ENCODE measurements around the gene PNMA8A. TPM values are rescaled to one million over a fixed set of nuclear protein-coding genes. Genes with fewer than 3 reads are reported as not detected.

The PNMA8A gene
- total RNA-seq, 1 experiment from 2014 or later = 4.6 TPM

DNA sequence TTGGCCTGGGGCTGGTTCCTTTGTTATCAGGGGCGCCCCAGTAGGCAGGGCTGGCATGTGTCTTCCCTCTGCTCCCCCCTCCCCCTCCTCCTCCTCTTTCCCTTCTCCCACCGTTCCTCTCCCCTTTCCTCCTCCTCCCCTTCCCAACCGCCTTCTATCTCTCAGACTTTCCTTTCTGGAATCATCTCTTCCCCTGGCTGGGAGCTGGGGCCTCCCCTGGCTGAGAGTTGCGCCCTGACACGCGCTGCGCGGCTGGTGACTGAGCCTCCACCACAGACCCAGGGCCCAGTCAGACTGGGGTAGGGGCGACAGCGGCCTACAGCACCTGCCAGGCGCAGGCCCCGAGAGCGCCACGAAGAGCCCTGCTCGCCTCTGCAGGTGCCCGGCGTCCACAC lies 21.5 kb upstream of the PNMA8A start:
- no peak for DNase-seq (ENCODE audit: low read depth)

DNA sequence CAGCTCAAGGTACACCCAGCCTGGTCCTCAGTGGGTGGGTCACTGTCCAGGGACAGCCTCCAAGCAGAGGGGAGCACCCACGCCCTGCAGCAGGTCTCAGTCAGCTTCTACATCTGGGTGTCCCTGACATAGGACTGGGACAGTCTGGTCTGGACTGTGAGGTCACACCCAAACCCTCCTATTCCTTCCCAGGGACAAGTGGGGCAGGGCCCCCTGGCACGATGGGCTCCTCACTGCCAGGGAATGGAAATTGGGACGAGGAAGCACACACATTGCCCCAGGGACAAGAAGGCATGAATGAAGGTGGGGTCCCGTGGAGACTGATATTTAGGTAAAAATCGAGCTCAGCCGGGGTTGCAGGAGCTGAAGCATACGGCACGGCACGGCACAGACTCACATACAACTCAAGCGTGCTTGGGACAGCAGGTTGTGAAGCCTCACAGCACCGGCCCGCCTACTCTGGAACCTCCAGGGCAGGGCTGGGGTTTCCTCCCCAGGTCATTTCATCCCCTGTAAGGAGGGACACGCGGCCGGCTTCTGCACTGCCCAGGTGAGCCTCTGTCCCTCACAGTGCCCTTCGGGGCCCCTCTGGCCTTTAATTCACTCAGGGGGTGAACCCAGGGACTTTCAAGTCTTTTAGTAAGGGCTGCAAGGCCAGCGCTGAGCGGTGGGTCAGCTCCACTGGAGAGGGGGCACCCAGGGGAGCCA lies 20.8 kb upstream of the PNMA8A start:
- no peak for DNase-seq (ENCODE audit: low read depth)

DNA sequence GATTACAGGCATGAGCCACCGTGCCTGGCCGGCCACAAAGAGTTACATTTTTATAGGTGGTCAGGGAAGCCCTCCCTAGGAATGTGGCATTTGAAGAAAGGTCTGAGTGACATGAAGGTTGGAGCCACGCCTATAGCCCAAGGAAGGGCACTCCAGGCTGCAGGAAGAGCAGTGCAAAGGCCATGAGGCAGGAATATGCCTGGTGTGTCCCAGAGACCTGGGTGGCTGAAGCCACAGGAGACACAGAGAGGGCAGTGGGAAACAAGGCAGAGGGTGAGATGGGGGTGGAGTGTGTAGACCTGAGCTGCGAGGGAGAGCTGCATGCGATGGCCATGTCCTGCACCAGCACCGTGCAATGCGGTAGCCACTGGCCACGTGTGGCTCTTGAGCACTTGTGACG lies 19.4 kb upstream of the PNMA8A start:
- no peak for DNase-seq (ENCODE audit: low read depth)

DNA sequence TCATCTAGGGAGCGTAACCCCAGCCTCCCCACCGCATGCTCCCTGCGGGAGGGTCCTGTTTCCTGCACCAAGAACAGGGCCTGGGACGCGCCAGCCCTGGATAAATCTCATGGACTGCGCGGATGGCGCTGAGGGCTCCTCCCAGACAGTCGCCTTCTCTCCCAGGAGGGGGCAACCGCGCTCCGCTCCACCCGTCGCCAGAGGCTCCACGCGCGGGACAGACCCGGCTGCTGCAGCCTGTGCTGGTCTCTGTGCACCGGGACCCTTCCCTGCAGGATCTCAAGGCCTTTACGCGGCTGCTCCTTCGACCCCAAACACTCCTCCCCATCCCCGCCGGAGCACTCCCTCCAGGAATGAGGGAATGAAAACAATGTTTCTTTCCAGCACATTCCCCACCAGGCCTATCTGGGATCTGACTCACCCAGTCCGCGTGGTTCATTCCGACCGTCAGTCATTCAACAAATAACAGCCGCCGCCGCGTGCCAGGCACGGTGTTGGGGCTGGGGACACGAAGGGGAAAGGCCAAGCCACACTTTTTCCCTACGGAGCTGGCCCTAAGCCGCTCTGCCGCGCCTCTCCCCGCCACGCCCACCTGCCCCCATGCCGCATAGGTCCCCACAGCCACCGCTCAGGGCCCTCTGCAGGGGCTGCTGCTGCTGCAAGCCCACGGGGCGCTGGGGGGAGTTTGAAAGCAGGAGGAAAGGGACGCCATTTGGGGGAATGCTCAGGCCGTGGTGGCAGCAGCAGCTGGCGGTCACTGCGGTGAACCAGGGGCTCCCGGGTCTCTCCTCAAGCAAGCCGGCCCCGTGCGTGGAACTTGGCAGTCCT lies 18.3 kb upstream of the PNMA8A start:
- DNase-seq (ENCODE audit: low read depth) = peak; percentile 43

DNA sequence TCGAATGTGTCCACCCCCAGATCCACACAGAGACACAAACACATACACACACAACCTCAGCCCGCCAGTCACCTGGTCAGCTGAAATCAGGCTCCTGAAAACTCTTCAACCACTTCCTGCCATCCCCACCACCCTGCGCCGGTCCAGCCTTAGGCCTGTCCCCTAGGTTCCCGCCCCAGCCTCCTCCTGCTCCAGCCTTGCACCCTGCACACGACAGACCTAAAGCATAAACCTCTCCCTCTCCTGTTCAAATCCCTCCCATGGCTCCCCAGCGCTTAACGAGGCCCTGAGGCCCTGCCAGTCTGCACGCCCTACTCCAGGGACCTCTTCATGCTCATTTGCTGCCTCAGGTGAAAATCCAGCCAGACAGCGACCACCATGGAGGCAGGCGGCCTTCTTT lies 17.2 kb upstream of the PNMA8A start:
- DNase-seq (ENCODE audit: low read depth) = peak; percentile 23

DNA sequence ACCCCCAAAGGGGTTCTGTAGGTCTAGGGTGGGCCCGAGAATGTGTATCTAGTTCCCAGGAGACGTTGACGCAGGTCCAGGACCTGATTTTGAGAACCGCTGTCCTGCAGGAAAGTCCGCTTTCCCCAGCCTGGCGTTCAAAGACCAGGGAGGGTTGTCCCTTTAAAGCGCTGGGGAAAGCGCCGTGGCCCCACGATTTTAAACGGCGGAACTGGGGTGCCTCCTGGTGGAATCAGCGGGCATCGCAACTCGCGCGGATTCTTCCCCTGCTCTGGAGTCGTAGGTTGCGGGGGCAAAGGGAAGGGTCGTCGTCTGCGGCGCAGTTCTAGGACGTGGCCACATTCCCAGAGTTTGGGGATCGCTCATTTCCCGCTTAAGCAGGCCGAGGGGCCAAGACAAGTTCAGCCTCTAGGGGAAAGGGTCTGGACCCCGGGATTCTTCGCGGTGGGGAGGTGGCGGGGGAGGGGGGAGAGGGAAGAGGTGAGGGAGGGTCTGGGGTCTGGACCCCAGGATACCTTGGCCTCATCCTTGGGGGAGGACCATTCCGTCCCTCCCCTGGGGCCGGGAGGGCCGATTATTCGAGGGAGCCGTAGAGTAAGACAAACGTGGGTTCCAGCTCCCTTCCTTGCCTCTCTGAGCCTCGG lies 16.6 kb upstream of the PNMA8A start:
- peak; percentile 75 for DNase-seq (ENCODE audit: low read depth)

DNA sequence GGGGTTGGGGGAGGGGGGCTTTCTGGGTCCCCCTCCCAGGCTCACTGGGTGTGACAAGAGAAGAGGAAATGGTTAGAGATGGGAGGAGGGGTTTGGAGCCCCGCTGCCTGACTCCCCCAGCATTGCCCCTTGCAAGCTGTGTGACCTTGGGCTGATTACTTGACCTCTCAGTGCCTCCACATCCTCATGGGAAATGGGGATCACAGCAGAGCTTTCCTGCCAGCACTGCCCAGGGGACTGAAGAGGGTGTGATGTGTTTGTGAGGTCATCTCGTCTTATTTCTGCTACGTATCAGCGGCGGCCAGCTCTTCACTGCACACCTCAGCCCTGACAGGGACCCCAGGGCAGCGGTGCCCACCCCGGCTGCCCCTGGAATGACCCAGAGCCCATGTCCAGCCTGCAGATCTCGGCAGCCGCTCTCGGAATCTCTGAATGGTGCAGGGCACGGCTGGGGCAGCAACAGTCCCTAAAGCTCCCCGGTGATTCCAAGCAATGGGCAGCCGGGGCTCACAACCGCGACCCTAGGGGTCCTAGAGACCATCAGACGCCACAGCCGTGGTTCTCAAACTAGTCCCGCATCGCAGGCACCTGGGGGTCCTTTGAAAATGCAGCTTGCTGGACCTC lies 15.9 kb upstream of the PNMA8A start:
- no peak for DNase-seq (ENCODE audit: low read depth)

DNA sequence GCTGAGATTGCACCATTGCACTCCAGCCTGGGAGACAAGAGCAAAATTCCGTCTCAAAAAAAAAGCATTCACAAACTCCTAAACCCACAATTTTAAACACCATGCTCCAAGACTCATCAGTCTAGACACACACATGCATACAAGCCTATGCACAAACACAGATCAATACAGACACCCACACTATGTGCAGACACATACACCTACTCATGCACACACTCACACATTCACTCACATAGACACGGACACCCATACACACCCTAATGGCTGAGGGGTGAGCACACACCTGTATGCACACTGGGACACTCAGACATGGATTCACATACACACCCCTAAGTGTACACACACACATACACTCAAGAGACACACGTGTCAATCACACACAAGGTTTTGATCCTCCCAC lies 15.0 kb upstream of the PNMA8A start:
- no peak for DNase-seq (ENCODE audit: low read depth)

DNA sequence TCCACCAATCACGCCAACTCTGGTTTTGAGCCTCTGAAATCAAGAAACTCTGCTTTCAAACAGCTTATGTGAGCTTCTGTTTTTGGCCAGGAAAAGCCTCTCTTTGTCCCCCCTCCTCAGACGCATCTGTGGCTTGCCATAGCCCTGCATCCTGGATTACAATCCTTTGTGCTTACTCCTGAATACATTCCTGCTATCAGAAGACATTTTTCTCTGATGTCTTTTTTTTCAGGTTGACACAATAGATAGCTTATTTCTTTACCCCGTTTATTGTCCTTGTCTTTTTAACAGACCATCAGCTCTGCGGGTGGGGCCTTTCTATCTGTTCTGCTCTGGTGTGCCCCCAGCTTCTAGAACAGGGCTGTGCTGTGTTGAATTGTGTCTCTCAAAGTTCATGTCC lies 13.3 kb upstream of the PNMA8A start:
- no peak for DNase-seq (ENCODE audit: low read depth)

DNA sequence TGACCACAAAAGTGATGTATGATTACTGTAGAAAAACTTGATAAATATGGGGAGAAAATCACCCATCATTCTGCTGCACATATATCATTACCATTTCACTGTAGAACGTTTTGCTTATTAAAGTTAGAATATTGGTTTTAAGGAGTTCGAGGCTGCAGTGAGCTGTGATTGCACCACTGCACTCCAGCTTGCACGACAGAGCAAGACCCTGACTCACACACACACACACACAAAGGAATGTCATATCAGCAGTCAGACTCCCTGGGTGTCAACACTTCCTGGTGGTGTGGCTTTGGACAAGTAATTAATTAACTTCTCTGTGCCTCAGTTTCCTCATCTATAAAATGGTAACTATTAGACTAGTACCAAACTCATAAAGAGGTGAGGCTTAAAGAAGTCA lies 11.3 kb upstream of the PNMA8A start:
- DNase-seq (ENCODE audit: low read depth) = peak; percentile 48

DNA sequence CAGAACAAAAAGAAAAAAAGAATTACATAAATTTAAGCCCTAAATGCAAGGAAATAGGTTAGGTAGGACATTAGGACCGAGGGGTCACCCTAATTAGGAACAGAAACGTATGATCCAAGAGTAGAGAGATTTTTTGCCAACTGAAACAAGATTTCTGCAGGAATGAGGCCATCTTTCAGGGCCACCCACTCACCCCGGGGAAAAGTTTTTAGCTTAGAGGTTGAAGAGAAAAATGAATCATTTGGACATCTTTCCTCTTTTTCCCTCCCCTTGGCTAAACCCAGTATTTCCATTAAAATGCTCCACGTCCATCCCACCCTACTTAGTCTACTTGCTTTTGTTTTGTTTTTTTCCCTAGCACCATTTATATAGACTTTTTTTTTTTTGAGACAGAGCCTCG lies 10.6 kb upstream of the PNMA8A start:
- DNase-seq (ENCODE audit: low read depth) = no peak

DNA sequence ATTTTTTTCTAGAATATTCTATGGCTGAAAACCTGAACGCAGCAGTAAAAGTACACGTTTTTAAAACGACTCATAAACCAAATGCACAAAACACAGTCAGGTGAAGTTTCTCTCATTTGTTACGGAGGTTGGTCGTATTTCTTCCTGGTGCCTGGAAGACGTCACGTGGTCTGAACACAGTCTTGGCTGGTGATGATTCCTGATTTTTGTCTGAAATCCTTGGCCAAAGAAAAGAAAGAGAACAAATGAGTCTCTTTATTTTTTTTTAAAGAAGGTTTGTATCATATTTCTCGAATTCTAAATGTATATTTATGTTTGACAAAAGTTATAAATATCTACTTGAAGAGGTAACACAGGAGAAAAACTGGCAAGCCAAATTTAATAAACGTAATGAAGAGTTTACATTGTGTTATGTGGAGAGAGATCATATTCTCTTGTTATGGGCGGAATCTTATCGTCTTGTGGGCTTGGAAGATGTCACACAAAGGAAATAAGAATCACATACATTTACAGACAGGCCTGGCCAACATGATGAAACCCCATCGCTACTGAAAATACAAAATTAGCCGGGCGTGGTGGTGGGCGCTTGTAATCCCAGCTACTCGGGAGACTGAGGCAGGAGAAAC lies 10.0 kb upstream of the PNMA8A start:
- no peak for DNase-seq (ENCODE audit: low read depth)

DNA sequence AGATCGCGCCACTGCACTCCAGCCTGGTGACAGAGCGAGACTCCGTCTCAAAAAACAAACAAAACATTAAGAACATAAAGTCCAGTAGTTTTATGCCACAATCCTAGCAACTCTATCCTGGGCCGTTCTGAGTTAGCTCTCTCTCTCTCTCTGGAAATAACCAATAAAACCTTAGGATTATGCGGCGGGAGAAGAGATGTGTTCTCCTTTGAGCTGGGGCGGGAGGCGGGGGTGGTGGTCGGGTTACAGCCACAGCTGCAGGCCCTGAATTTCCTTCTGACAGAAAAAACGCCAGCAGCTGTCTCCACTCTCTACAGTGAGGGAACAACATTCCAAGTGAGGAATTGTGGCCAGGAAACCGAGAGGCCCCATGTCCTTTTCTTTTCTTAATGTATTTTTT lies 9.1 kb upstream of the PNMA8A start:
- no peak for DNase-seq (ENCODE audit: low read depth)

DNA sequence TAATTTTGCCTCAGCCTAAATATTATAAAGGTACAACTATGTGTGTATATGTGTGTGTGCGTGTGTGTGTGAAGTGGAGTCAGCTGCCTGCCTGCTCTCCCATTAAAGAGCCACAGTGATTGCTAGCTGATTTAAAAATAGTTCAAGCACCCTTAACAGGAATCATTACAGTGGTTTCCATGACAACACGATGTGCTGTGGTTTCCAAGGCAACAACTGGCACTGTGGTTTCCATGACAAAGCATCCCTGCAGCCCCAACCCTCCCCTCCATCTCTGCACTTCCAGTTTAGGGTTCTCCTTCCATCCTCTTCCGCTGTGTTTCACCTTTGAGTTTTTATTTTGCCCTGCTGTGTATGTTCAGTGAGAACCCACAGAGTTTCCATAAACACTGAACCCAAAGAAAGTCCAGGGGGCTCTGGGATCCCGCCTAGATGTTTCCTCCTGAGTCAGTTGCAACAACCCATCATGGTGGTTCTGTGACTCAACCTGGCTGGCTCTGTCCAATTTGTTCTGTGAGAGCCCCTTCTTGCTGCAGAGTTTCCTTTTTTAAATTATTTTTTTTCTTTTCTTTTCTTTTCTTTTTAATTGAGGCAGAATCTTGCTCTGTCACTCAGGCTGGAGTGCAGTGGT lies 7.1 kb upstream of the PNMA8A start:
- DNase-seq (ENCODE audit: low read depth) = peak; percentile 27

DNA sequence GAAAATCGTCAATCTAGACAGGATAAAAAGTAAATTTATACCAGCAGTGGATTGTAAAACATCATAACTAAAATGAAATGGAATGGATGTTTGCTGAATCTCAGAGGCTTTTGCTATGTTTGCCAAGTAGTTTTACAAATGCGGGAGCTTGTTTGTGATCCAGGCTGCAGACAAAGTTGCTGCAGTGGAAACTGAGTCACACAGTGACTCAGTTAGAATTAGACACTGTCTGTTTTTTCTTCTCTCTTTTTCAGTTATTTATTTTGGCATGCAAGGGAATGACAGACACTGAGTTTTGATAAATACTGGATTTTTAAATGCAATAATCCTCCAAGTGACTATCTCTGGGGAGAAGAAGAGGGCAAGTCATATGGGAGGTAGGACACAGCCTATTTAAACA lies 4.6 kb upstream of the PNMA8A start:
- DNase-seq (ENCODE audit: low read depth) = no peak

DNA sequence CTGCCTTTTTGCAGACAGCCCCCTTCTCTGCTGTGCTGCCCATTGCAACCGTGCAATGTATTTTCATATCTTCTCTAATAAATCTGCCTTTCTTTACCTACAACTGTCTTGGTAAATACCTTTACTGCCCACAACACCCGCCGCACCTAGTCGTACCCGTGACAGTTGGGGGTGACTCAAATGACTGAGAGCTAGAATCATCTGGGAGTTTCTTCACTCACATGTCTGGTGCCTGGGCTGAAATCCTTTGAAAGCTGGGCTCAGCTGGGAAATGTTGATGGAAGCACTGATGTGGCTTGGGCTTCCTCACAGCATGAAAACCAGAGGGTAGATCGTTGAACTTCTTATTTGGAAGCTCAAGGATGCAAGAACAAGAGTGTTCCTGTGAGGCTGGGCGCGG lies 2.8 kb upstream of the PNMA8A start:
- DNase-seq (ENCODE audit: low read depth) = no peak

DNA sequence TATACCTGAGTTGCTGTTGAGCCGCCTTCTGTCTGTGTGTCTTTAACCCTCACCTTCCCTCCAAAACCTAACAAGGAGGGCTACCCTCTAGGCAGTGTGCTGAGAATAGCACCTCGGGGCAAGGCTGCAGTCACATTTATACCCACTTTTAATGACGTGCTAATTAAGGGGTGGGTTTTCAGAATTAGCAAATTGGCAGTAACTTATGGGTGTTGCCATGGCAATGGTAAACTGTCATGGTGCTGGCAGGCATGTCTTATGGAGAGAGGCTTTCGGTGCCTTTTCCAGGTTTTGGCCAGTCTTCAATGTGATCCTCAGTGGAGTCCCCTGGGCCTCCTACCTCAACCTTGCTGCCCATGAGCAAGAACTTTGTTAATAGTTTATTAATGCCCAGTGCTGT lies 1.2 kb upstream of the PNMA8A start:
- no peak for DNase-seq (ENCODE audit: low read depth)

DNA sequence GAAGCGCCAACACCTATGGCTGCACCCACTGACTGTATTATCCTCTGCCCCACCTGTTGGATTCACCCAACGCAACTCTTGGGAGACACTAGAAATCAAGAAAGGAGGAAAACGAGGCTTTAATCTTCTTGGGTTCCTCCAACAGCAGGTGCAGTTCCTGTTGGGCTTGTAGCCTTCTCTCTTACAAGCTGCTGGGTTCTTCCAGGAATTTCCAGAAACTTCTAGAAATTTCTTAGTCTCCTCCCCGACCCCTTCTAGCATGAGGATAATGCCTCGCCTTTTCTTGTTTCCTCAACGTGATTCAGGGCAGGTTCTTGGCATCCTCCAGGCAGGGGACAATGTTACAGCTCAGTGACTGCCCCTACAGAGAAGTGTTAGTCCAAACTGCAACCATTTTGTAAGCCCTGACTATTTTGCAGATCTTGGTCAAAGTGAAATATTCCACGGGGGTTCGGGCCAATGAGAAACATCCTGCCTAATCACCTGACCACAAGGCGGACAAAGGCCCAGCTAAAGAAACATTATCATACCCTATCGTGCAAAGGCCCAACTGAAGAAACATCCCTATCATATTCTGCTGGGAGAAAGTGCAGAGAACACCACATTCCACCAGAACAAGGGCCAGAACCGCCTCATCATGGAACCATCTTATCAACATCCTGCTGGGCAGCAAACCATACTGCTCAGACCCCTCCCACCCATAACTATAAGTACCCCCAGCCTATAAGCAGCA lies 614 bp upstream of the PNMA8A start:
- DNase-seq (ENCODE audit: low read depth) = no peak

DNA sequence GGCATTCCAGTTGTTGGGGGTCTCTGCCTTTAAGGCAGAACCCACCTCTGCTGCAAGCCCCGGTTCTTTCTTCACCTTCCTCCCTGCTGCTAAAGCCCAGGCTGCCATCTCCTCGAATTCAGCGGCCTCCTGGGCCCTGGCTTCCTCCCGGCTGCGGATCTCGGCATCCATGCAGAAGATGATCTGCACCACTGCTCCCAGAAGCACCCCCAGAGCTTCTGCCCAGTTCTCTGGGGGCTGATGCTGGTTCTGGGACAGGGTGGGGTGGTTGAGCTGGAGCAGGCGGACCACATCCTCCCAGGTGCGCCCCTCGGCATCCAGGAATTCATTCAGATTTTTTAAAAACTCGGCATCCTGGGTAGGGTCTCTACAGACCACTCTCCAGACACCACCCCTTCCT lies 987 bp downstream of the PNMA8A start:
- DNase-seq (ENCODE audit: low read depth) = no peak

DNA sequence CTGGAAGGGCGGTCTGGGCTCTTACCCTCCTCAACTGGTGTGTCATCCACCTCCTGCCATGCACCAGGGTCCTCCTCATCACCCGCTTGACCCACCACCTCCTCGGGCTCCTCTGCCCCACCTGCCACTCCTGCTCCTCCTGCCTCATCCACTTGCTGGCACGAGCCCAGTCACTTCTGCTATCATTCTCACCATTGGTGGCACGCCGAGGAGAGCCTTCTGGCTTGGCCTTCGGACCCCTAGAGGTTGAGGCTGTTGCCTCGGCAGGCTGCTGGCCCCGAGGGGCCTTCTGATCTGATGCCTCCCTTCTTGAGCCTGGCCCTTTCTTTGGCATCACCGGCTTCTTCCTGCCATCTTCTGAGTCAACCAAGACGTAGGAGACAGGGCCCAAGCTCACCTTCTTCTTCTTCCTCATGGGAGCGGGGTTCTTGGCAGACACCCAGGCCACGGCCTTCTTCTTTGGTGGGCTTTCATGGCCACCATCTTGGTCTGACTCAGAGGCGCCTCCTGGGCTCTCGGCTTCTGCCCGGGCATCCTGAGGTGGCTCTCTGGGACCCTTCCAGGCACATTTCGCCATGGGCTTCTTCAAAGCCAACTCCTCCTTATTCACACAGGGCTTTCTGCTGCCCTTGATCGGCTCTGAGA lies 1.7 kb downstream of the PNMA8A start:
- no peak for DNase-seq (ENCODE audit: low read depth)
